H1 (cell line): ENCODE results near the gene MYH7B. TPM values are rescaled to one million over a fixed set of nuclear protein-coding genes. Genes with fewer than 3 reads are reported as not detected.

Experiments
- CTCF ChIA-PET: fragments of 300-600 bp; sonication (Branson Sonifier 250); formaldehyde crosslinking; loops from one replicate; lab custom pipeline; 2021; ENCODE audit not compliant: partially characterized antibody; lab: Charles Lee
- POLR2A ChIA-PET: fragments of 300-600 bp; sonication (Branson Sonifier 250); formaldehyde crosslinking; loops from one replicate; lab custom pipeline; 2021; ENCODE audit warnings: inconsistent platforms; ENCODE audit not compliant: partially characterized antibody; lab: Charles Lee
- DNase-seq, 2 experiments: peaks; one replicate each; pipeline versions ENCODE4 v3.0.0 to v3.0.0-alpha.2; 2010 to 2022; ENCODE audit warnings: low spot score in 2 of 2, low read depth in 1 of 2, mixed read lengths in 1 of 2
- FAIRE-seq: peaks from 2 replicates; lab custom pipeline; 2011; peaks lifted over from hg19 to GRCh38; lab: Jason Lieb, UNC
- H2AFZ ChIP-seq: 2 replicates; pipeline ENCODE4 v1.8.1; 2012; ENCODE audit warnings: low read length, inconsistent platforms
- H2AK5ac ChIP-seq: 2 replicates; pipeline ENCODE4 v1.6.1; 2013; ENCODE audit warnings: low read depth, low read length
- H2BK120ac ChIP-seq: replicated peaks from 2 replicates; pipeline ENCODE3; 2013; ENCODE audit warnings: low read depth, low read length, inconsistent platforms
- H2BK12ac ChIP-seq: 2 replicates; pipeline ENCODE4 v1.6.1; 2013; ENCODE audit warnings: low read depth, low read length
- H2BK15ac ChIP-seq: 2 replicates; pipeline ENCODE4 v1.6.1; 2013; ENCODE audit warnings: low read length
- H2BK20ac ChIP-seq: 2 replicates; pipeline ENCODE4 v1.6.1; 2013; ENCODE audit warnings: low read length
- H2BK5ac ChIP-seq: 2 replicates; pipeline ENCODE4 v1.6.1; 2013; ENCODE audit warnings: low read depth, low read length
- H3K14ac ChIP-seq: 2 replicates; pipeline ENCODE4 v1.6.1; 2013; ENCODE audit warnings: inconsistent platforms; ENCODE audit not compliant: insufficient read length
- H3K18ac ChIP-seq: 2 replicates; pipeline ENCODE4 v1.6.1; 2013; ENCODE audit warnings: low read length; ENCODE audit errors: extremely low read depth
- H3K23ac ChIP-seq: 2 replicates; pipeline ENCODE4 v1.6.1; 2013; ENCODE audit warnings: inconsistent platforms; ENCODE audit not compliant: insufficient read length
- H3K23me2 ChIP-seq: 2 replicates; pipeline ENCODE4 v1.6.1; 2013; ENCODE audit warnings: low read depth, low read length
- H3K27ac ChIP-seq: 2 replicates; pipeline ENCODE4 v1.6.1; 2011; ENCODE audit warnings: low read depth, low read length, inconsistent platforms
- H3K27me3 ChIP-seq, 4 experiments: replicated peaks in 1 of 4; 1 replicate in 1 of 4; 2 replicates in 3 of 4; pipeline versions ENCODE4 v1.6.1 to v1.8.1; 2011 to 2013; ENCODE audit warnings: low read length in 3 of 4, mild to moderate bottlenecking in 3 of 4, inconsistent platforms in 2 of 4, mixed read lengths in 2 of 4, moderate library complexity in 1 of 4; ENCODE audit not compliant: control insufficient read depth in 3 of 4, insufficient read depth in 3 of 4; ENCODE audit errors: extremely low read depth in 1 of 4
- H3K36me3 ChIP-seq, 4 experiments: 2 replicates each; pipeline versions ENCODE4 v1.6.1 to v1.8.1; 2011 to 2013; ENCODE audit warnings: mild to moderate bottlenecking in 4 of 4, low read length in 3 of 4, moderate library complexity in 2 of 4, control low read depth in 1 of 4, inconsistent platforms in 1 of 4; ENCODE audit not compliant: insufficient read depth in 4 of 4, control insufficient read depth in 2 of 4
- H3K4ac ChIP-seq: replicated peaks from 2 replicates; pipeline ENCODE3; 2013; ENCODE audit warnings: low read length, low read depth, mixed read lengths, inconsistent platforms; ENCODE audit not compliant: insufficient read length
- H3K4me1 ChIP-seq, 4 experiments: replicated peaks in 1 of 4; 1 replicate in 1 of 4; 2 replicates in 3 of 4; pipeline versions ENCODE4 v1.6.1 to v1.8.1; 2011 to 2013; ENCODE audit warnings: low read length in 3 of 4, inconsistent platforms in 2 of 4, mixed read lengths in 1 of 4; ENCODE audit not compliant: insufficient read depth in 4 of 4, control insufficient read depth in 3 of 4
- H3K4me2 ChIP-seq, 2 experiments: 2 replicates each; pipeline versions ENCODE4 v1.6.1 to v1.8.1; 2011 to 2013; ENCODE audit warnings: low read depth in 2 of 2, low read length in 2 of 2, control low read depth in 1 of 2, inconsistent platforms in 1 of 2, mild to moderate bottlenecking in 1 of 2; ENCODE audit not compliant: insufficient read depth in 1 of 2
- H3K4me3 ChIP-seq, 4 experiments: fragments of 200-600, 300-600 bp in 1 of 4; sonication (generic), shearing (Covaris generic), sonication (Bioruptor Twin) in 1 of 4; 2 replicates each; pipeline versions ENCODE4 v1.5.1 to v1.8.1; 2011 to 2016; ENCODE audit warnings: low read length in 4 of 4, low read depth in 3 of 4, control low read depth in 2 of 4, inconsistent platforms in 2 of 4, mild to moderate bottlenecking in 2 of 4, mixed read lengths in 1 of 4, moderate library complexity in 1 of 4; ENCODE audit not compliant: insufficient read depth in 2 of 4; ENCODE audit errors: extremely low read depth in 1 of 4
- H3K56ac ChIP-seq: replicated peaks from 2 replicates; pipeline ENCODE3; 2013; ENCODE audit warnings: low read depth, mild to moderate bottlenecking, mixed read lengths, low read length, inconsistent platforms; ENCODE audit not compliant: insufficient read length
- H3K79me1 ChIP-seq: 2 replicates; pipeline ENCODE4 v1.6.1; 2013; ENCODE audit warnings: low read depth, low read length, control low read depth
- H3K79me2 ChIP-seq, 2 experiments: 2 replicates each; pipeline versions ENCODE4 v1.6.1 to v1.8.1; 2012 to 2013; ENCODE audit warnings: low read length in 2 of 2, mild to moderate bottlenecking in 2 of 2, inconsistent platforms in 1 of 2; ENCODE audit not compliant: insufficient read depth in 2 of 2, control insufficient read depth in 1 of 2
- H3K9ac ChIP-seq, 4 experiments: replicated peaks in 1 of 4; 1 replicate in 1 of 4; 2 replicates in 3 of 4; pipeline versions ENCODE4 v1.6.1 to v1.8.1; 2011 to 2013; ENCODE audit warnings: low read depth in 3 of 4, low read length in 3 of 4, control low read depth in 2 of 4, mild to moderate bottlenecking in 2 of 4, moderate library complexity in 2 of 4, inconsistent platforms in 1 of 4; ENCODE audit errors: extremely low read depth in 1 of 4
- H3K9me3 ChIP-seq, 2 experiments: 2 replicates each; pipeline versions ENCODE4 v1.6.1 to v1.8.1; 2012 to 2013; ENCODE audit warnings: mild to moderate bottlenecking in 2 of 2, moderate library complexity in 2 of 2, control low read depth in 1 of 2, inconsistent platforms in 1 of 2, low read depth in 1 of 2, low read length in 1 of 2, mixed read lengths in 1 of 2; ENCODE audit not compliant: insufficient read depth in 2 of 2
- H4K20me1 ChIP-seq, 2 experiments: replicated peaks in 1 of 2; 2 replicates each; pipeline versions ENCODE3 to v1.8.1; 2011 to 2013; ENCODE audit warnings: inconsistent platforms in 2 of 2, low read length in 2 of 2, mild to moderate bottlenecking in 1 of 2; ENCODE audit not compliant: insufficient read depth in 2 of 2, control insufficient read depth in 1 of 2
- H4K5ac ChIP-seq: 2 replicates; pipeline ENCODE4 v1.6.1; 2013; ENCODE audit warnings: low read length, low read depth, mixed read lengths, inconsistent platforms; ENCODE audit not compliant: insufficient read length
- H4K8ac ChIP-seq: 2 replicates; pipeline ENCODE4 v1.8.0; 2013; ENCODE audit warnings: mild to moderate bottlenecking, moderate library complexity, low read length, inconsistent platforms; ENCODE audit not compliant: insufficient read depth; ENCODE audit errors: extremely low read depth
- H4K91ac ChIP-seq: replicated peaks from 2 replicates; pipeline ENCODE3; 2013; ENCODE audit warnings: low read length, mixed read lengths, inconsistent platforms; ENCODE audit not compliant: insufficient read length
- ASH2L ChIP-seq: fragments of 200-600, 300-600 bp; sonication (generic); IDR thresholded peaks from one replicate; pipeline ENCODE4 v1.7.1; 2017; ENCODE audit warnings: low read length
- CBX5 ChIP-seq: fragments of 300-800, 300-1000 bp; sonication (generic); IDR thresholded peaks from 2 replicates; pipeline ENCODE4 v1.7.1; 2016; ENCODE audit warnings: antibody characterized with exemption, low read length, low read depth
- CHD1 ChIP-seq: IDR thresholded peaks from 2 replicates; pipeline ENCODE4 v1.6.1; 2012; ENCODE audit warnings: low read depth, low read length, improper control_type of control experiment
- SAP30 ChIP-seq: fragments of 300-600 bp; sonication (generic); IDR thresholded peaks from 2 replicates; pipeline ENCODE4 v1.7.1; 2012; ENCODE audit warnings: low read length, moderate library complexity, mild to moderate bottlenecking, inconsistent platforms; ENCODE audit not compliant: insufficient read depth, insufficient replicate concordance
- USF2 ChIP-seq: IDR thresholded peaks from 2 replicates; pipeline ENCODE4 v1.6.1; 2011; ENCODE audit warnings: low read length, improper control_type of control experiment
- YY1 ChIP-seq: IDR thresholded peaks from 2 replicates; pipeline ENCODE4 v1.6.1; 2011; ENCODE audit warnings: low read depth, mild to moderate bottlenecking, low read length
- WGBS, 2 experiments: shearing (Covaris generic) in 1 of 2; methylation state at CpG; one replicate each; pipeline versions ENCODE4 v1.1.6 to v1.1.7; 2013 to 2015; ENCODE audit warnings: low lambda C conversion rate in 2 of 2, mixed read lengths in 2 of 2, inconsistent platforms in 1 of 2, low coverage in 1 of 2, missing lambda C conversion rate in 1 of 2; ENCODE audit not compliant: insufficient replicate concordance in 2 of 2, insufficient coverage in 1 of 2, insufficient read length in 1 of 2; ENCODE audit errors: extremely low coverage in 1 of 2, missing lambda C conversion rate in 1 of 2; 5-methylcytosine and 5-hydroxymethylcytosine counted together
- polyA plus RNA-seq, 7 experiments: library from polyadenylated mRNA; depleted of rRNA in 3 of 7; stranded (reverse) in 5 of 7; unstranded in 2 of 7; fragments of >200 nt in 5 of 7; fragments of 200-250 nt in 2 of 7; gene quantifications; 1 replicate in 5 of 7; 2 replicates in 1 of 7; 4 replicates in 1 of 7; pipeline versions ENCODE4 v1.2.1 to v1.2.3, GENCODE V29; 2011 to 2013; ENCODE audit warnings: missing spikeins in 2 of 7, mixed read lengths in 2 of 7
- total RNA-seq: library from RNA; stranded (reverse); fragmentation: NEBNext Ultra II Directional; extraction: Animal tissue kit (Norgen Biotek cat#: 25700); gene quantifications from 2 replicates; pipeline ENCODE4 v1.2.1, GENCODE V29; 2021

The MYH7B gene
- total and polyA plus RNA-seq, 2 of the 8 experiments (the other 6 are each of a cell fraction or from before 2014, with no cell fraction given), result 0.15 to 0.30 TPM

GRCh38 chr20:34916774-34917354 is 38.8 kb upstream of the MYH7B start:
- no peak overlapping the region for H3K4me3 ChIP-seq
- no peak overlapping the region for H4K8ac ChIP-seq
- no peaks in the 10 kb centered on the region for H3K79me2 ChIP-seq
- no peak for DNase-seq
- 90% methylated on average over 2 of the region's 2 CpGs; no CpG with 5 or more reads in 1 of the 2 experiments for WGBS, 2 experiments
- H3K14ac ChIP-seq, result no peak overlapping the region
- no peaks in the 10 kb centered on the region for H3K9me3 ChIP-seq
- no peak overlapping the region for H2BK5ac ChIP-seq
- ChIA-PET POLR2A (interaction anchor here (1.2 kb wide), 1 partner anchor 10 kb away, joined by 3 read pairs; no protein-coding TSS in a partner anchor), CTCF (interaction anchor here (1.3 kb wide), 1 partner anchor 82 kb away, joined by 4 read pairs; no protein-coding TSS in a partner anchor)
- H2AK5ac ChIP-seq, result no peak overlapping the region
- H3K18ac ChIP-seq, result no peak overlapping the region
- no peak overlapping the region for H3K4ac ChIP-seq
- H2BK15ac ChIP-seq, result no peak overlapping the region
- H2BK120ac ChIP-seq, result no peak overlapping the region
- no peak overlapping the region for H3K23ac ChIP-seq
- no peak overlapping the region for H4K91ac ChIP-seq
- H3K79me1 ChIP-seq, result no peaks in the 10 kb centered on the region; the same call in 1 of the 2 replicates
- no peak overlapping the region for H2AFZ ChIP-seq
- H2BK12ac ChIP-seq, result no peak overlapping the region
- FAIRE-seq, result no peak
- H3K4me1 ChIP-seq, result no peaks in the 10 kb centered on the region
- H3K36me3 ChIP-seq, result no peaks in the 10 kb centered on the region; a peak in 1 of 8 replicates
- no peak overlapping the region for H3K56ac ChIP-seq
- peaks cover 0 to 2% of the 10 kb centered on the region in 2 experiments for H4K20me1 ChIP-seq
- H3K27me3 ChIP-seq, result no peaks in the 10 kb centered on the region
- H3K4me2 ChIP-seq, result no peak overlapping the region
- H3K23me2 ChIP-seq, result no peaks in the 10 kb centered on the region; the same call in 1 of the 2 replicates
- no peak overlapping the region for H2BK20ac ChIP-seq
- H3K9ac ChIP-seq, result no peak overlapping the region
- no peak overlapping the region for H4K5ac ChIP-seq
- TF ChIP-seq USF2 (no peak), ASH2L (no peak), SAP30 (no peak), CBX5 (no peak), YY1 (no peak), CHD1 (no peak)
- TF ChIP-seq, all 59 proteins: peak for 0
- no peak overlapping the region for H3K27ac ChIP-seq
